SK-N-SH (cell line): ENCODE measurements around the gene BSX. TPM values are rescaled to one million over a fixed set of nuclear protein-coding genes. Genes with fewer than 3 reads are reported as not detected.

Experiments
- CTCF ChIA-PET: fragments of 300-600, 350-600 bp; formaldehyde crosslinking; extraction: SDS; loops from one replicate; lab custom pipeline; 2021; lab: Yijun Ruan, JAX
- POLR2A ChIA-PET: fragments of 350-600 bp; sonication (Branson Sonifier 250); formaldehyde crosslinking; extraction: SDS; loops from one replicate; lab custom pipeline; 2020; ENCODE audit warnings: antibody characterized with exemption, inconsistent platforms; lab: Yijun Ruan, JAX
- DNase-seq: peaks from one replicate; pipeline ENCODE4 v3.0.0; 2012
- H2AFZ ChIP-seq: fragments of 200-600 bp; sonication (generic); 2 replicates; pipeline ENCODE4 v1.8.1; 2016; ENCODE audit warnings: antibody characterized with exemption, mild to moderate bottlenecking, low read depth
- H3F3A ChIP-seq: fragments of 200-600 bp; sonication (generic); replicated peaks from 2 replicates; pipeline ENCODE3; 2016; ENCODE audit warnings: antibody characterized with exemption, mild to moderate bottlenecking; ENCODE audit not compliant: insufficient read depth
- H3K27ac ChIP-seq, 2 experiments: fragments of 200-500 bp in 1 of 2; fragments of 200-600 bp in 1 of 2; sonication (Bioruptor generic) in 1 of 2; sonication (generic), shearing (Covaris generic) in 1 of 2; 2 replicates each; pipeline versions ENCODE4 v1.5.1 to v1.6.1; 2014 to 2016; ENCODE audit warnings: low read depth in 2 of 2, inconsistent platforms in 1 of 2, low read length in 1 of 2, mild to moderate bottlenecking in 1 of 2, mixed read lengths in 1 of 2
- H3K27me3 ChIP-seq: fragments of 200-600 bp; sonication (generic), shearing (Covaris generic); 2 replicates; pipeline ENCODE4 v1.6.1; 2016; ENCODE audit warnings: mixed run types; ENCODE audit not compliant: insufficient read depth
- H3K36me3 ChIP-seq, 2 experiments: fragments of 200-500 bp in 1 of 2; fragments of 200-600 bp in 1 of 2; sonication (Bioruptor generic) in 1 of 2; sonication (generic) in 1 of 2; replicated peaks in 1 of 2; 2 replicates each; pipeline versions ENCODE3 to v1.5.1; 2014 to 2016; ENCODE audit warnings: low read length in 1 of 2, mild to moderate bottlenecking in 1 of 2; ENCODE audit not compliant: insufficient read depth in 2 of 2, control insufficient read depth in 1 of 2
- H3K4me1 ChIP-seq, 2 experiments: fragments of 200-500 bp in 1 of 2; fragments of 200-600 bp in 1 of 2; sonication (Bioruptor generic) in 1 of 2; sonication (generic), shearing (Covaris generic) in 1 of 2; 2 replicates each; pipeline versions ENCODE4 v1.5.1 to v1.6.1; 2014 to 2016; ENCODE audit warnings: low read depth in 1 of 2, low read length in 1 of 2, mixed run types in 1 of 2; ENCODE audit not compliant: insufficient read depth in 2 of 2, control insufficient read depth in 1 of 2
- H3K4me2 ChIP-seq: fragments of 200-600 bp; sonication (generic), shearing (Covaris generic); 2 replicates; pipeline ENCODE4 v1.6.1; 2017; ENCODE audit warnings: mixed run types
- H3K4me3 ChIP-seq, 2 experiments: fragments of 200-500 bp in 1 of 2; fragments of 200-600 bp in 1 of 2; sonication (Bioruptor generic) in 1 of 2; sonication (generic), shearing (Covaris generic) in 1 of 2; 2 replicates each; pipeline versions ENCODE4 v1.5.1 to v1.8.1; 2014 to 2016; ENCODE audit warnings: low read depth in 2 of 2, inconsistent platforms in 1 of 2, low read length in 1 of 2, mild to moderate bottlenecking in 1 of 2, mixed read lengths in 1 of 2, moderate library complexity in 1 of 2
- H3K79me2 ChIP-seq: fragments of 200-600 bp; sonication (generic); 2 replicates; pipeline ENCODE4 v1.8.1; 2017; ENCODE audit warnings: mild to moderate bottlenecking; ENCODE audit not compliant: insufficient read depth
- H3K9ac ChIP-seq: fragments of 200-600 bp; sonication (generic); 2 replicates; pipeline ENCODE4 v1.6.1; 2017; ENCODE audit warnings: mixed run types
- H3K9me2 ChIP-seq: fragments of 200-600 bp; sonication (generic); 2 replicates; pipeline ENCODE4 v1.6.1; 2017; ENCODE audit warnings: mixed run types
- H3K9me3 ChIP-seq: fragments of 200-600 bp; sonication (generic); 2 replicates; pipeline ENCODE4 v1.6.1; 2017; ENCODE audit warnings: mixed run types, mild to moderate bottlenecking, moderate library complexity
- H4K20me1 ChIP-seq: fragments of 200-600 bp; sonication (generic); 2 replicates; pipeline ENCODE4 v1.6.1; 2017; ENCODE audit warnings: mild to moderate bottlenecking, mixed run types; ENCODE audit not compliant: insufficient read depth
- CHD2 ChIP-seq: fragments of 150-350 bp; IDR thresholded peaks from 2 replicates; pipeline ENCODE4 v1.6.1; 2018; ENCODE audit warnings: low read length; ENCODE audit not compliant: partially characterized antibody
- CTCF ChIP-seq: fragments of 200-600 bp; sonication (generic); IDR thresholded peaks from 2 replicates; pipeline ENCODE4 v1.6.1; 2017; ENCODE audit warnings: antibody characterized with exemption, mild to moderate bottlenecking, moderate library complexity
- EZH2phosphoT487 ChIP-seq: fragments of 200-600 bp; sonication (generic); IDR thresholded peaks from 2 replicates; pipeline ENCODE4 v1.6.1; 2017; ENCODE audit warnings: low read depth, mixed run types, mild to moderate bottlenecking, antibody characterized with exemption, moderate library complexity, borderline replicate concordance
- FOSL2 ChIP-seq: IDR thresholded peaks from 2 replicates; pipeline ENCODE4 v1.4.0; 2012; ENCODE audit warnings: low read depth, mild to moderate bottlenecking, moderate library complexity, borderline replicate concordance
- GABPA ChIP-seq: IDR thresholded peaks from 2 replicates; pipeline ENCODE4 v1.4.0; 2012; ENCODE audit warnings: low read depth, mild to moderate bottlenecking
- IRF3 ChIP-seq: fragments of 150-350 bp; IDR thresholded peaks from 2 replicates; pipeline ENCODE4 v1.6.1; 2016; ENCODE audit warnings: mild to moderate bottlenecking, low read depth, low read length
- MXI1 ChIP-seq: IDR thresholded peaks from 2 replicates; pipeline ENCODE4 v1.6.1; 2012; ENCODE audit warnings: mild to moderate bottlenecking, low read depth, low read length, improper control_type of control experiment
- NFIC ChIP-seq: IDR thresholded peaks from 2 replicates; pipeline ENCODE4 v1.4.0; 2012; ENCODE audit warnings: borderline replicate concordance
- NRF1 ChIP-seq: IDR thresholded peaks from 2 replicates; pipeline ENCODE4 v1.6.1; 2012; ENCODE audit warnings: low read depth, mild to moderate bottlenecking, low read length
- RFX5 ChIP-seq: IDR thresholded peaks from 2 replicates; pipeline ENCODE4 v1.6.1; 2012; ENCODE audit warnings: mild to moderate bottlenecking, improper control_type of control experiment, low read length
- SIN3A ChIP-seq: IDR thresholded peaks from 2 replicates; pipeline ENCODE4 v1.6.1; 2012; ENCODE audit warnings: low read depth, mild to moderate bottlenecking, low read length, moderate library complexity, borderline replicate concordance
- SMC3 ChIP-seq: IDR thresholded peaks from 2 replicates; pipeline ENCODE4 v1.6.1; 2012; ENCODE audit warnings: low read depth, low read length, improper control_type of control experiment
- USF2 ChIP-seq: fragments of 150-350 bp; IDR thresholded peaks from 2 replicates; pipeline ENCODE4 v1.6.1; 2017; ENCODE audit warnings: antibody characterized with exemption, low read length, low read depth, borderline replicate concordance
- WGBS: methylation state at CpG from one replicate; pipeline ENCODE4 v1.1.6; 2017; ENCODE audit warnings: low lambda C conversion rate; 5-methylcytosine and 5-hydroxymethylcytosine counted together
- polyA plus RNA-seq, 3 experiments: library from polyadenylated mRNA; depleted of rRNA; stranded (reverse); fragments of >200 nt; gene quantifications; 2 replicates each; pipeline ENCODE4 v1.2.3, GENCODE V29; 2012
- TF ChIP-seq, protein P1 (sequence below): IDR thresholded peaks from 2 replicates; pipeline ENCODE4 v1.4.0; 2012; ENCODE audit warnings: low read depth, borderline replicate concordance

BSX gene
- polyA plus RNA-seq, 1 of the 3 experiments (the other 2 are of a cell fraction): 0.16 TPM

DNA sequence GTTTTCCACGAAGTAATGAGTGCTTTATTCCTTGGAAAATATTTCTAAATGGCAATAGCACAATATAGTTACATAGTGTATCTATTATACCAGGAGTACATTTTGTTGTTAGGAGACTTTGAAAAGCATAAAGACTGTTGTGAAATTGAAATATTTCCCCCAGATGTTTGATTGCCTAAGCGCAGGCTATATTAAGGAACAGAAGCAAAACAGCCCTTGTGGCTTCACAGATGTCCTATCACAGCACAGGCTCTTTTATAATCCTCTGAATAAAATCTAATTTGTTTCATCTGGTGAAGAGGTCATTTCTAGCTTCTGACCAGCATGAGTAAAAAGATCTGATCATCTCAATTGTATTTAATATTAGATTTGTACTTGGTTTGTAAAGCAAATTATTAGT, 48.2 kb downstream of the BSX start:
- Histone ChIP-seq H3K4me2 (no peak overlapping the region), H3K27ac (no peak overlapping the region; a peak in 1 of 4 replicates), H2AFZ (no peak overlapping the region), H3K4me3 (no peak overlapping the region), H4K20me1 (no peaks in the 10 kb centered on the region), H3K79me2 (no peaks in the 10 kb centered on the region), H3K4me1 (no peaks in the 10 kb centered on the region; a peak in 1 of 4 replicates), H3K27me3 (no peaks in the 10 kb centered on the region), H3K9me2 (no peaks in the 10 kb centered on the region; the same call in 1 of the 2 replicates), H3K36me3 (peaks cover 0 to 11% of the 10 kb centered on the region in 2 experiments), H3K9me3 (no peaks in the 10 kb centered on the region), H3F3A (no peaks in the 10 kb centered on the region), H3K9ac (no peak overlapping the region)
- peak; percentile 46 for DNase-seq
- POLR2A ChIA-PET: no interaction called here
- TF ChIP-seq USF2 (no peak), SMC3 (no peak), CHD2 (no peak), NRF1 (no peak), IRF3 (no peak), FOSL2 (no peak), SIN3A (no peak), NFIC (no peak), EZH2phosphoT487 (no peak), RFX5 (no peak), CTCF (no peak), MXI1 (no peak), GABPA (no peak)
- TF ChIP-seq, protein P1, sequence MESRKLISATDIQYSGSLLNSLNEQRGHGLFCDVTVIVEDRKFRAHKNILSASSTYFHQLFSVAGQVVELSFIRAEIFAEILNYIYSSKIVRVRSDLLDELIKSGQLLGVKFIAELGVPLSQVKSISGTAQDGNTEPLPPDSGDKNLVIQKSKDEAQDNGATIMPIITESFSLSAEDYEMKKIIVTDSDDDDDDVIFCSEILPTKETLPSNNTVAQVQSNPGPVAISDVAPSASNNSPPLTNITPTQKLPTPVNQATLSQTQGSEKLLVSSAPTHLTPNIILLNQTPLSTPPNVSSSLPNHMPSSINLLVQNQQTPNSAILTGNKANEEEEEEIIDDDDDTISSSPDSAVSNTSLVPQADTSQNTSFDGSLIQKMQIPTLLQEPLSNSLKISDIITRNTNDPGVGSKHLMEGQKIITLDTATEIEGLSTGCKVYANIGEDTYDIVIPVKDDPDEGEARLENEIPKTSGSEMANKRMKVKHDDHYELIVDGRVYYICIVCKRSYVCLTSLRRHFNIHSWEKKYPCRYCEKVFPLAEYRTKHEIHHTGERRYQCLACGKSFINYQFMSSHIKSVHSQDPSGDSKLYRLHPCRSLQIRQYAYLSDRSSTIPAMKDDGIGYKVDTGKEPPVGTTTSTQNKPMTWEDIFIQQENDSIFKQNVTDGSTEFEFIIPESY: no peak
- 47% methylated on average over 2 of the region's 2 CpGs for WGBS
- CTCF ChIA-PET: interaction anchor here (0.8 to 2.5 kb wide), 6 partner anchors 27 to 121 kb away, joined by 3 to 12 read pairs (median 4); no protein-coding TSS in a partner anchor
